Measurements from ENCODE around the gene CNGA3. TPM values are rescaled to one million over a fixed set of nuclear protein-coding genes. Genes with fewer than 3 reads are reported as not detected.

Gene CNGA3
- total RNA-seq, 1 experiment from 2014 or later, result not detected

DNA sequence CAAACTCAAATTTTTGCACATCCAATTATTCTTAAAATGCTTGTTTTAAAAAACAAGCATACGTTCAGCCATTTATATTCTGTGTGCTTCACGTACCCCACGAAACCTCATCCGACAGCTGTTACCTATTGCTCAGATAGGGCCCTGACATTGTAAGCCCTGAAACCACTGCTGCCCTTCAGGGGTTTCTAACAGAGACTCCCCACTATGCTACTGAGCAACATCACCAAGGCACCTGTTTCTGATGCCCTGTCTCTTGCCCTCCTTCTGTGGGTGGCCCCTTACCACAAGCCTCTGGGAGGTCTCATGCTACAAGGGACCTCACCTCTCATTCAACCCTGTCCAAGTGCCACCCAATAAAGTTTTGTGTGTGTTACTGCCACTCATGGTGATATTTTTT lies 18.5 kb upstream of the CNGA3 start:
- H4K8ac ChIP-seq (replicated peaks; ENCODE audit: insufficient read length, low read depth, low read length), result no peak overlapping the region
- no peak overlapping the region for H3K4ac ChIP-seq (ENCODE audit: low read depth, low read length)
- H3K4me1 Mint-ChIP-seq, result peaks cover 9 to 14% of the 10 kb centered on the region in 2 experiments; a peak in 3 of 4 replicates
- no peak overlapping the region for H3K27ac Mint-ChIP-seq
- no peak overlapping the region for H3K56ac ChIP-seq (ENCODE audit: insufficient read length, low read depth, low read length)
- H3K4me1 ChIP-seq (ENCODE audit: insufficient read depth, low read length), result no peaks in the 10 kb centered on the region
- H3K9me3 Mint-ChIP-seq, result peaks cover 18 to 23% of the 10 kb centered on the region in 2 experiments
- DNase-seq, result no peak
- H2AK5ac ChIP-seq (ENCODE audit: insufficient read length, low read length), result no peak overlapping the region
- H2BK20ac ChIP-seq (ENCODE audit: low read depth, low read length, poor library complexity, severe bottlenecking), result no peak overlapping the region
- peaks cover 2% of the 10 kb centered on the region; the same call in 1 of the 2 replicates for H3K27me3 ChIP-seq (ENCODE audit: insufficient read depth, low read length)
- peaks cover 6 to 39% (median 7%) of the 10 kb centered on the region in 3 experiments; a peak in 6 of 7 replicates for H3K36me3 Mint-ChIP-seq (ENCODE audit: insufficient read depth in 1 of 3, low read depth in 3 of 3)
- no peak overlapping the region for H2BK5ac ChIP-seq (ENCODE audit: insufficient read length, low read length)
- no peaks in the 10 kb centered on the region for H3K23me2 ChIP-seq (ENCODE audit: insufficient read length, low read depth, low read length, poor library complexity, severe bottlenecking)
- no peak overlapping the region for H4K91ac ChIP-seq (ENCODE audit: insufficient read length, low read depth, low read length)
- H3K27me3 Mint-ChIP-seq (ENCODE audit: low read depth), result peaks cover 18% of the 10 kb centered on the region
- H3K18ac ChIP-seq (ENCODE audit: insufficient read length, low read depth, low read length), result no peak overlapping the region
- H3K79me1 ChIP-seq (ENCODE audit: insufficient read depth, low read depth, low read length, poor library complexity, severe bottlenecking), result no peaks in the 10 kb centered on the region
- no peaks in the 10 kb centered on the region for H3K9me3 ChIP-seq (ENCODE audit: control insufficient read depth, low read depth, low read length)
- H3K4me2 ChIP-seq (ENCODE audit: insufficient read depth, insufficient read length, low read length), result no peak overlapping the region
- no CpG with 5 or more reads among the region's 4 CpGs for WGBS (ENCODE audit: extremely low coverage, insufficient read length, low lambda C conversion rate)
- no peak overlapping the region for H3T11ph ChIP-seq (ENCODE audit: low read length)
- no peak overlapping the region for H3K27ac ChIP-seq (ENCODE audit: insufficient read length, low read depth, low read length)
- H3K14ac ChIP-seq (ENCODE audit: insufficient read depth, low read length), result no peak overlapping the region
- no peak overlapping the region for H3K23ac ChIP-seq (ENCODE audit: insufficient read length, low read depth, low read length)
- H3K9ac ChIP-seq (ENCODE audit: extremely low read depth, insufficient read length, low read length), result no peak overlapping the region
- TF ChIP-seq CTCF (conservative IDR thresholded peaks at IDR 0.05), result no peak
- H2BK15ac ChIP-seq (ENCODE audit: low read depth, low read length), result no peak overlapping the region
- no peak overlapping the region for H3K4me3 Mint-ChIP-seq
- H4K5ac ChIP-seq (ENCODE audit: insufficient read length, low read depth, low read length), result no peak overlapping the region
- no peak overlapping the region for H2BK12ac ChIP-seq (ENCODE audit: insufficient read length, low read depth, low read length)
- H3K79me2 ChIP-seq (ENCODE audit: insufficient read depth, low read length), result 0 out of 2 replicates have a peak, but pooled peaks cover 2% of the 10 kb centered on the region
- H2AFZ ChIP-seq (ENCODE audit: low read length), result no peak overlapping the region
- H4K20me1 ChIP-seq (ENCODE audit: control insufficient read depth, insufficient read depth, insufficient read length), result no peaks in the 10 kb centered on the region
- H2BK120ac ChIP-seq (ENCODE audit: low read depth, low read length, poor library complexity, severe bottlenecking), result no peak overlapping the region
